ENCODE data around the gene ZNF770.
"Not testable (repeated sequence)": the region's sequence is repeated elsewhere in the genome, so short reads cannot be mapped to it uniquely, and the experiment has no call there.

The ZNF770 gene

GRCh38 chr15:34999906-35000305, 11.8 kb upstream of the ZNF770 start:
- H3K4me3 ChIP-seq (ENCODE audit: low read length), result no peak overlapping the region
- H3K27me3 ChIP-seq (ENCODE audit: control insufficient read depth, insufficient read depth, low read length), result no peaks in the 10 kb centered on the region
- no peaks in the 10 kb centered on the region for H3K36me3 ChIP-seq (ENCODE audit: control insufficient read depth, insufficient read depth, low read length)

GRCh38 chr15:34994925-34995324, 6.8 kb upstream of the ZNF770 start:
- H3K9me3 ChIP-seq (ENCODE audit: control insufficient read depth, low read length), result no peaks in the 10 kb centered on the region
- H3K9ac ChIP-seq (ENCODE audit: low read length), result no peak overlapping the region
- no peaks in the 10 kb centered on the region for H3K4me1 ChIP-seq (ENCODE audit: control insufficient read depth, insufficient read depth, low read length)
- no peaks in the 10 kb centered on the region for H3K27me3 ChIP-seq (ENCODE audit: control insufficient read depth, insufficient read depth, low read length)
- no peaks in the 10 kb centered on the region for H3K36me3 ChIP-seq (ENCODE audit: control insufficient read depth, insufficient read depth, low read length)
- no peak overlapping the region for H3K4me3 ChIP-seq (ENCODE audit: low read length)

More at GRCh38 chr15:34999906-35000305, 11.8 kb upstream of the ZNF770 start:
- Histone ChIP-seq H3K9ac (ENCODE audit: low read length) (no peak overlapping the region), H3K9me3 (ENCODE audit: control insufficient read depth, low read length) (no peaks in the 10 kb centered on the region), H3K4me1 (ENCODE audit: control insufficient read depth, insufficient read depth, low read length) (no peaks in the 10 kb centered on the region)

GRCh38 chr15:34993877-34994276, 5.8 kb upstream of the ZNF770 start:
- no peaks in the 10 kb centered on the region for H3K4me1 ChIP-seq (ENCODE audit: control insufficient read depth, insufficient read depth, low read length)
- no peak overlapping the region for H3K4me3 ChIP-seq (ENCODE audit: low read length)
- H3K9ac ChIP-seq (ENCODE audit: low read length), result no peak overlapping the region
- no peaks in the 10 kb centered on the region for H3K36me3 ChIP-seq (ENCODE audit: control insufficient read depth, insufficient read depth, low read length)
- no peaks in the 10 kb centered on the region for H3K9me3 ChIP-seq (ENCODE audit: control insufficient read depth, low read length)
- no peaks in the 10 kb centered on the region for H3K27me3 ChIP-seq (ENCODE audit: control insufficient read depth, insufficient read depth, low read length)

- Histone ChIP-seq H3K27me3 (ENCODE audit: control insufficient read depth, insufficient read depth, low read length) (no peaks in the 10 kb centered on the region), H3K4me1 (ENCODE audit: control insufficient read depth, insufficient read depth, low read length) (no peaks in the 10 kb centered on the region), H3K4me3 (ENCODE audit: low read length) (no peak overlapping the region), H3K36me3 (ENCODE audit: control insufficient read depth, insufficient read depth, low read length) (no peaks in the 10 kb centered on the region), H3K9ac (ENCODE audit: low read length) (no peak overlapping the region), H3K9me3 (ENCODE audit: control insufficient read depth, low read length) (no peaks in the 10 kb centered on the region)
These were observed 5.3 kb upstream of the ZNF770 start for GRCh38 chr15:34993412-34993811.

- Histone ChIP-seq H3K9ac (ENCODE audit: low read length) (peak overlapping the region; percentile 96), H3K4me1 (ENCODE audit: control insufficient read depth, insufficient read depth, low read length) (no peaks in the 10 kb centered on the region), H3K4me3 (ENCODE audit: low read length) (peak overlapping the region; percentile 97), H3K9me3 (ENCODE audit: control insufficient read depth, low read length) (no peaks in the 10 kb centered on the region), H3K36me3 (ENCODE audit: control insufficient read depth, insufficient read depth, low read length) (no peaks in the 10 kb centered on the region), H3K27me3 (ENCODE audit: control insufficient read depth, insufficient read depth, low read length) (no peaks in the 10 kb centered on the region)
These were observed 469 bp downstream of the ZNF770 start for GRCh38 chr15:34987609-34988026.

- H3K9ac ChIP-seq (ENCODE audit: low read length), result peak overlapping the region; percentile 96
These were observed 1.2 kb downstream of the ZNF770 start for GRCh38 chr15:34986771-34987480.

GRCh38 chr15:34986326-34986725, 1.8 kb downstream of the ZNF770 start:
- Histone ChIP-seq H3K9ac (ENCODE audit: low read length) (no peak overlapping the region), H3K4me1 (ENCODE audit: control insufficient read depth, insufficient read depth, low read length) (no peaks in the 10 kb centered on the region), H3K4me3 (ENCODE audit: low read length) (no peak overlapping the region), H3K27me3 (ENCODE audit: control insufficient read depth, insufficient read depth, low read length) (no peaks in the 10 kb centered on the region), H3K36me3 (ENCODE audit: control insufficient read depth, insufficient read depth, low read length) (no peaks in the 10 kb centered on the region), H3K9me3 (ENCODE audit: control insufficient read depth, low read length) (no peaks in the 10 kb centered on the region)

More at GRCh38 chr15:34986771-34987480, 1.2 kb downstream of the ZNF770 start:
- Histone ChIP-seq H3K4me3 (ENCODE audit: low read length) (peak overlapping the region; percentile 97), H3K4me1 (ENCODE audit: control insufficient read depth, insufficient read depth, low read length) (no peaks in the 10 kb centered on the region), H3K9me3 (ENCODE audit: control insufficient read depth, low read length) (no peaks in the 10 kb centered on the region), H3K36me3 (ENCODE audit: control insufficient read depth, insufficient read depth, low read length) (no peaks in the 10 kb centered on the region), H3K27me3 (ENCODE audit: control insufficient read depth, insufficient read depth, low read length) (no peaks in the 10 kb centered on the region)

- no peaks in the 10 kb centered on the region for H3K9me3 ChIP-seq (ENCODE audit: control insufficient read depth, low read length)
- H3K9ac ChIP-seq (ENCODE audit: low read length), result no peak overlapping the region
- no peaks in the 10 kb centered on the region for H3K4me1 ChIP-seq (ENCODE audit: control insufficient read depth, insufficient read depth, low read length)
- no peaks in the 10 kb centered on the region for H3K27me3 ChIP-seq (ENCODE audit: control insufficient read depth, insufficient read depth, low read length)
- H3K36me3 ChIP-seq (ENCODE audit: control insufficient read depth, insufficient read depth, low read length), result no peaks in the 10 kb centered on the region
- no peak overlapping the region for H3K4me3 ChIP-seq (ENCODE audit: low read length)
These were observed 3.0 kb downstream of the ZNF770 start for GRCh38 chr15:34984889-34985630.

- Histone ChIP-seq H3K9ac (ENCODE audit: low read length) (no peak overlapping the region), H3K4me1 (ENCODE audit: control insufficient read depth, insufficient read depth, low read length) (no peaks in the 10 kb centered on the region), H3K4me3 (ENCODE audit: low read length) (no peak overlapping the region), H3K36me3 (ENCODE audit: control insufficient read depth, insufficient read depth, low read length) (no peaks in the 10 kb centered on the region), H3K27me3 (ENCODE audit: control insufficient read depth, insufficient read depth, low read length) (no peaks in the 10 kb centered on the region), H3K9me3 (ENCODE audit: control insufficient read depth, low read length) (no peaks in the 10 kb centered on the region)
These were observed 11.3 kb downstream of the ZNF770 start for GRCh38 chr15:34976743-34977142.

- Histone ChIP-seq H3K36me3 (ENCODE audit: control insufficient read depth, insufficient read depth, low read length) (no peaks in the 10 kb centered on the region), H3K27me3 (ENCODE audit: control insufficient read depth, insufficient read depth, low read length) (no peaks in the 10 kb centered on the region), H3K4me1 (ENCODE audit: control insufficient read depth, insufficient read depth, low read length) (no peaks in the 10 kb centered on the region), H3K9me3 (ENCODE audit: control insufficient read depth, low read length) (no peaks in the 10 kb centered on the region), H3K4me3 (ENCODE audit: low read length) (no peak overlapping the region), H3K9ac (ENCODE audit: low read length) (no peak overlapping the region)
These were observed 12.0 kb downstream of the ZNF770 start for GRCh38 chr15:34976073-34976472.

- Histone ChIP-seq H3K9ac (ENCODE audit: low read length) (no peak overlapping the region), H3K4me1 (ENCODE audit: control insufficient read depth, insufficient read depth, low read length) (peaks cover 1% of the 10 kb centered on the region), H3K9me3 (ENCODE audit: control insufficient read depth, low read length) (no peaks in the 10 kb centered on the region), H3K36me3 (ENCODE audit: control insufficient read depth, insufficient read depth, low read length) (no peaks in the 10 kb centered on the region), H3K4me3 (ENCODE audit: low read length) (no peak overlapping the region), H3K27me3 (ENCODE audit: control insufficient read depth, insufficient read depth, low read length) (no peaks in the 10 kb centered on the region)
These were observed 14.6 kb downstream of the ZNF770 start for GRCh38 chr15:34973512-34973911.

GRCh38 chr15:34970098-34970643, 17.9 kb downstream of the ZNF770 start:
- peak overlapping the region; percentile 96 for H3K4me3 ChIP-seq (ENCODE audit: low read length)
- not testable (repeated sequence) for H3K9me3 ChIP-seq (ENCODE audit: control insufficient read depth, low read length); H3K4me1 ChIP-seq (ENCODE audit: control insufficient read depth, insufficient read depth, low read length); H3K27me3 ChIP-seq (ENCODE audit: control insufficient read depth, insufficient read depth, low read length); H3K36me3 ChIP-seq (ENCODE audit: control insufficient read depth, insufficient read depth, low read length)
- H3K9ac ChIP-seq (ENCODE audit: low read length), result peak overlapping the region; percentile 95
